Testis (tissue), 3 donors: ENCODE measurements around the gene WNK2. TPM values are rescaled to one million over a fixed set of nuclear protein-coding genes. Genes with fewer than 3 reads are reported as not detected.
A peak's percentile ranks its signal among the peaks of the same experiment; 100 is the strongest.

Source experiments
- DNase-seq: peaks from one replicate; pipeline ENCODE4 v3.0.0-alpha.2; 2019
- H3K27ac ChIP-seq, 2 donors: fragments of 200-600 bp; sonication (generic); one replicate each; pipeline ENCODE4 v1.5.1; 2019
- H3K27me3 ChIP-seq: fragments of 200-600 bp; sonication (generic); one replicate; pipeline ENCODE4 v1.5.1; 2019
- H3K36me3 ChIP-seq: fragments of 200-600 bp; sonication (generic); one replicate; pipeline ENCODE4 v1.5.1; 2017; ENCODE audit warnings: low read depth; ENCODE audit errors: missing control alignments
- H3K4me1 ChIP-seq: fragments of 200-600 bp; sonication (generic); one replicate; pipeline ENCODE4 v1.5.1; 2019
- H3K4me3 ChIP-seq, 2 donors: fragments of 200-600 bp; sonication (generic); one replicate each; pipeline ENCODE4 v1.5.1; 2017 to 2019
- H3K9me3 ChIP-seq: fragments of 200-600 bp; sonication (generic); one replicate; pipeline ENCODE4 v1.5.1; 2017
- POLR2A ChIP-seq: fragments of 450-650 bp; IDR thresholded peaks from one replicate; pipeline ENCODE4 v1.6.1; 2017; ENCODE audit warnings: antibody characterized with exemption, mild to moderate bottlenecking, moderate library complexity
- WGBS, 2 donors: methylation state at CpG; one replicate each; pipeline ENCODE4 v1.1.5; 2018; 5-methylcytosine and 5-hydroxymethylcytosine counted together
- intact Hi-C: fragments of 100-400 bp; cut with DNase I; formaldehyde crosslinking; loops from one replicate; pipeline ENCODE4 v1.15.1; 2023; ENCODE audit warnings: low total_unique reads
- polyA plus RNA-seq: library from polyadenylated mRNA; stranded (reverse); fragments of 350-450 nt; fragmentation: Illumina TruSeq; extraction: RNeasy Lipid Tissue Mini Kit (QIAGEN cat#74804); gene quantifications from one replicate; pipeline ENCODE4 v1.2.3, GENCODE V29; 2014; ENCODE audit warnings: low read depth, low replicate concordance; ENCODE audit not compliant: insufficient read depth
- total RNA-seq, 2 donors: library from RNA; depleted of rRNA; stranded (reverse); fragments of >200 nt; gene quantifications; one replicate each; pipeline ENCODE4 v1.2.3, GENCODE V29; 2016
- TF ChIP-seq, protein P1 (sequence below), 3 experiments: fragments of 450-650 bp in 2 of 3; fragments of 200-600 bp in 1 of 3; sonication (generic) in 1 of 3; IDR thresholded peaks; one replicate each; pipeline ENCODE4 v1.5.1; 2016 to 2019; ENCODE audit warnings: antibody characterized with exemption in 3 of 3, mild to moderate bottlenecking in 2 of 3, moderate library complexity in 1 of 3

Gene WNK2
- total and polyA plus RNA-seq, 3 donors from 2014 or later = 29.0 to 91.1 (median 50.5) TPM

DNA sequence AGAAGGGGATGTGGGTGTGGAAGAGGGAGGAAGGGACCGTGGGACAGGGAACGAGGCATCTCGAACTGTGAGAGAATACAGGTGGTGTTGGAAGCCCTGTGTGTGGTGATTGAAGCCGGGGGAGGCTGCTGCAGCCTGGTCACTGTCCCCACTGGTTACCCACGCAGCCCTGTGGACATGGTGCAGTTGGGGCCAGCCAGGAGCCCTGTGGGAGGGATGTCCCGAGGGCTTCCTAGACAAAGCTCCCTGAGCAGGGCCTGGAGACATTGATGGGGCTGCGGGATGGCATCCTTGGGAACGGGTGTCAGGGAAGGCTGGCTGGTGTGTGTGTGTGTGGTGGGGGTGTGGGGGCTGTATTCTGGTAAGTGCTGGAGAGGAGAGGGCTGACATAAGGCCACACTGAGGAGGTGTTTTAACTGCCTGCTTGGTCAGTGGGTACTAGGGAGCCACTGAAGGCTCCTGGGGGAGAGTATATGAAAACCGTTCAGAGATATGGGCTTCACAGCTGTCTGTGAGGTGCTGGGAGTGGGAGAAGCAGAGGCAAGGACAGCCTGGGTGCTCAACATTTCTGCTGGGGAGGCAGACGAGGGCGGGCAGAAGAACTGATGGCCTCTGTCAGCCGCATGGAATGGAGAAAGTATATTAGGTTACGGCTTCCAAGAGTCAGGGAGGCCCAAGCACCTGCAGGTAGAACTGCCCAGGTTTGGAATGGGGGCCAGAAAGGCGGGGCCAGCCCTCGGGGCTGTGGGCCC, 20.0 kb downstream of the WNK2 start:
- intact Hi-C loops = no loop called here
- no peak overlapping the region for H3K27ac ChIP-seq
- DNase-seq = no peak

DNA sequence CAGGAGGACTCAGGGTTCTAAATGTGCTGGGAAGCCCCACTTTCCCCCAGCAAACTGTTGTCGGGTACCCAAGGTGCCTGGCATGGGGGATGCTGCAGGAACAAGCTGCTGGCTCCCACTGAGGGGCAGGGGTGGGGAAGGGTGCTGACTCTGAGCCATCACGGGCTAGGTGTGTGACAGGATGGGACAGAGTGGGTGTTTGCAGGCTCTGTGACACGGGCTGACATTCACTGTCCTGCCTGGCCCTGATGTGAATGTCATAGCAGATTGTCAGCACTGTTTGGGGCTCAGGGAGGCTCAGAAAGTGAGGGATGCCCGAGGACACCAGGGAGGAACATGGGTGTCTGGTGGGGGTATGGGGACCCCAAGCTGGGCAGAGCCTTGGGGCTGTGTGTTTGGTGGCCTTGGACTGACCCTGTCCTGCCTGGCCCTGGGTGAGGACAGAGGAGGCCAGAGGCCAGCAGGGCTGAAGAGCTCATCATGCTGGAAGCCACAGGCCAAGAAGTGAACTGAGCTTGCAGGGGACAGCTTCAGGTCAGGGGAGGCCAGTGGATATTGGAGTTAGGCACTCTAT, 20.6 kb downstream of the WNK2 start:
- no peak for DNase-seq
- no peak for TF ChIP-seq POLR2A
- TF ChIP-seq, protein P1, sequence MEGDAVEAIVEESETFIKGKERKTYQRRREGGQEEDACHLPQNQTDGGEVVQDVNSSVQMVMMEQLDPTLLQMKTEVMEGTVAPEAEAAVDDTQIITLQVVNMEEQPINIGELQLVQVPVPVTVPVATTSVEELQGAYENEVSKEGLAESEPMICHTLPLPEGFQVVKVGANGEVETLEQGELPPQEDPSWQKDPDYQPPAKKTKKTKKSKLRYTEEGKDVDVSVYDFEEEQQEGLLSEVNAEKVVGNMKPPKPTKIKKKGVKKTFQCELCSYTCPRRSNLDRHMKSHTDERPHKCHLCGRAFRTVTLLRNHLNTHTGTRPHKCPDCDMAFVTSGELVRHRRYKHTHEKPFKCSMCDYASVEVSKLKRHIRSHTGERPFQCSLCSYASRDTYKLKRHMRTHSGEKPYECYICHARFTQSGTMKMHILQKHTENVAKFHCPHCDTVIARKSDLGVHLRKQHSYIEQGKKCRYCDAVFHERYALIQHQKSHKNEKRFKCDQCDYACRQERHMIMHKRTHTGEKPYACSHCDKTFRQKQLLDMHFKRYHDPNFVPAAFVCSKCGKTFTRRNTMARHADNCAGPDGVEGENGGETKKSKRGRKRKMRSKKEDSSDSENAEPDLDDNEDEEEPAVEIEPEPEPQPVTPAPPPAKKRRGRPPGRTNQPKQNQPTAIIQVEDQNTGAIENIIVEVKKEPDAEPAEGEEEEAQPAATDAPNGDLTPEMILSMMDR (IDR thresholded peaks at IDR 0.05) = no peak
- 85 to 86% methylated on average over 2 to 4 of the region's 4 CpGs for WGBS, 2 donors
- H3K27ac ChIP-seq = no peak overlapping the region
- H3K27me3 ChIP-seq = no peaks in the 10 kb centered on the region
- H3K9me3 ChIP-seq = no peaks in the 10 kb centered on the region
- H3K4me1 ChIP-seq = peaks cover 45% of the 10 kb centered on the region
- no peaks in the 10 kb centered on the region for H3K36me3 ChIP-seq
- intact Hi-C loops = no loop called here
- no peak overlapping the region for H3K4me3 ChIP-seq

More for the DNA sequence above, 20.0 kb downstream of the WNK2 start:
- 78 to 84% methylated on average over 13 to 15 of the region's 15 CpGs for WGBS, 2 donors
- no peaks in the 10 kb centered on the region for H3K27me3 ChIP-seq
- H3K4me1 ChIP-seq = peaks cover 45% of the 10 kb centered on the region
- H3K4me3 ChIP-seq = no peak overlapping the region
- TF ChIP-seq, protein P1 (IDR thresholded peaks at IDR 0.05) = no peak
- TF ChIP-seq POLR2A = no peak
- H3K36me3 ChIP-seq = no peaks in the 10 kb centered on the region
- no peaks in the 10 kb centered on the region for H3K9me3 ChIP-seq

DNA sequence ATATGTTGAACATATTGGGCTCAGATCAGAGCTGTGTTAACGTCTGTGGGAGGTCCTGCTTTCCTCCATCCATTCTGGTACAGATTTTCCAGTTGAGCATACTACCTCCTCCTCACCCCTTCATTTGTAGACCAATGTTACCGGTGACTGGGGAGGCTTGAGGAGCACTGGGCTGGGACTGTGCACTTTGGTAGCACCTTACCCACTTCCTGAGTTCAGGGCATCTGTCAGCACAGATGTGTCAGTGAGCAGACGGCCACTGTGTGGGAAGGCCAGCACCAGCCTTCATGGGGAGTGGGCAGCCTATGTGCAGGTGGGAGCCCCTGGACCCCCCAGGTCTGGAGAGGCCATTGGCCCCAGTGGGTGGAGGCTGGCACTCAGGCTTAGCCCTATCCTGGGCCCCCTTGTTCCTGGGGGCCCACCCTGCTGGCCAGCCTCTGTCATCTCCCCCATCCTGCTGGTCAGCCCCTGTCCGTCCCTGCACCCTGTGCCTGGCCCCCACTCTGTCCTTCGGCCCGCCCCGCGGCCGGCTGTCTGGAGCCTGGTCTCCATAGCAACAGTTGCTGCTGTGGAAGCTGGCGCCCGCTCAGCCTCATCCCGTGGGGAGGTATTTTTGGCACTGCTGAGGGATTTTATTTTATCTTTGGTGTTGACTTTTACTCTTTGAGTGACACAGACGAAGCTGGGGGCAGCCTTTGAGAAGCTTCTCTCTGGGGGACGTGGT, 21.3 kb downstream of the WNK2 start:
- Histone ChIP-seq H3K36me3 (no peaks in the 10 kb centered on the region), H3K27ac (no peak overlapping the region), H3K27me3 (no peaks in the 10 kb centered on the region), H3K4me1 (peaks cover 45% of the 10 kb centered on the region), H3K9me3 (no peaks in the 10 kb centered on the region), H3K4me3 (no peak overlapping the region)
- intact Hi-C loops = no loop called here
- TF ChIP-seq, protein P1 (IDR thresholded peaks at IDR 0.05) = no peak
- no peak for TF ChIP-seq POLR2A
- DNase-seq = peak; percentile 65
- WGBS, 2 donors = 26 to 55% methylated on average over 13 to 14 of the region's 14 CpGs

DNA sequence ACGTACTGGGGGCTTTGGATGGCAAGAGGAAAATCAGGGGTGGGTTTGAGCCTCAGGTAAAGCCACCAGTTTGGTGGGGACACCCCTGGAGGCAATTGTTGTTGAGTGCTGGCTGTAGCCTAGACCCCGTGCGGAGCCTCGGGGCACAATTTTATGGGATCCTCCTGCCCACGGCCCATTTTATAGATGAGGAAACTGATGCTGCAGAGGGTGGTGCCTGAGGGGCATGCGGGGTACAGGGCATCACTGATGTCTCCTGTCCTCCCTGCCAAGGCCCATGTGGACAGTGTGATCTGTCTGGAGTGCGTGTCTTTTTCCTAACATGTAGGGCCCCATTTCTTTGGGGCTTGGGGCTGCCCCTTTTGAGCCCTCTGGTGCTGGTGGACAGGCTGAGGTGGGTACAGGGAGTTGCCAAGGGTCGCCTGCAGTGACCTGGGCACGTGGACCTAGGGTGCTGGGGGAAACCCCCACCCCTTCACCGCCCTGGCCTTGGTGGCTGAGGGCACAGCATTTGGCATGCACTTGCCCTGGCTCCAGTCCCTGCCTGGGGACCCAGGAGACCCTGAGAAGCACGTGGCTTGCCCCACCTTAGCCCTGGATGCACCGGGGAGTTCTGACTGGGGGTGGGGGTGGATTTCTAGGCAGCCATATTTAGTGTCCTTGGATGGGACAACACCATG, 22.1 kb downstream of the WNK2 start:
- H3K4me1 ChIP-seq = peaks cover 42% of the 10 kb centered on the region
- intact Hi-C loops = no loop called here
- TF ChIP-seq POLR2A = no peak
- TF ChIP-seq, protein P1 (IDR thresholded peaks at IDR 0.05) = no peak
- 76 to 79% methylated on average over 6 to 12 of the region's 12 CpGs for WGBS, 2 donors
- H3K9me3 ChIP-seq = no peaks in the 10 kb centered on the region
- no peak overlapping the region for H3K4me3 ChIP-seq
- no peak for DNase-seq
- H3K27ac ChIP-seq = no peak overlapping the region
- H3K27me3 ChIP-seq = no peaks in the 10 kb centered on the region
- H3K36me3 ChIP-seq = no peaks in the 10 kb centered on the region
